MCF 10A (cell line): Measurements from ENCODE around the gene DNAI4. TPM values are rescaled to one million over a fixed set of nuclear protein-coding genes. Genes with fewer than 3 reads are reported as not detected.

Source experiments
- BruUV-seq: library from RNA; stranded (reverse); fragments of 400-500 nt; replicated peaks from 2 replicates; lab custom pipeline; 2021; lab: Mats Ljungman, UMichigan
- CTCF ChIA-PET: fragments of 300-600 bp; sonication (Branson Sonifier 250); formaldehyde crosslinking; extraction: SDS; loops from one replicate; lab custom pipeline; 2021; ENCODE audit warnings: antibody characterized with exemption, inconsistent platforms; lab: Yijun Ruan, JAX
- POLR2A ChIA-PET: fragments of 300-600, 350-650 bp; sonication (Branson Sonifier 250); formaldehyde crosslinking; extraction: SDS; loops from one replicate; lab custom pipeline; 2020; ENCODE audit warnings: antibody characterized with exemption, inconsistent platforms; lab: Yijun Ruan, JAX
- DNase-seq: peaks from one replicate; pipeline ENCODE4 v3.0.0-alpha.2; 2018; ENCODE audit not compliant: unreplicated experiment
- H3K27ac Mint-ChIP-seq: one replicate; pipeline ENCODE4 v1.8.0; 2022; ENCODE audit warnings: mild to moderate bottlenecking, low read depth, mixed read lengths; ENCODE audit not compliant: unreplicated experiment
- H3K27me3 Mint-ChIP-seq: one replicate; pipeline ENCODE4 v1.8.0; 2022; ENCODE audit warnings: mixed read lengths; ENCODE audit not compliant: insufficient read depth, unreplicated experiment
- H3K36me3 Mint-ChIP-seq: one replicate; pipeline ENCODE4 v1.8.0; 2022; ENCODE audit warnings: mild to moderate bottlenecking, moderate library complexity, mixed read lengths; ENCODE audit not compliant: insufficient read depth, unreplicated experiment
- H3K4me1 Mint-ChIP-seq: one replicate; pipeline ENCODE4 v1.8.0; 2022; ENCODE audit warnings: mixed read lengths; ENCODE audit not compliant: insufficient read depth, unreplicated experiment
- H3K4me3 Mint-ChIP-seq: one replicate; pipeline ENCODE4 v1.8.0; 2022; ENCODE audit warnings: mild to moderate bottlenecking, moderate library complexity, mixed read lengths; ENCODE audit not compliant: unreplicated experiment
- H3K9me3 Mint-ChIP-seq: one replicate; pipeline ENCODE4 v1.8.0; 2022; ENCODE audit warnings: mixed read lengths; ENCODE audit not compliant: unreplicated experiment
- CTCF ChIP-seq: fragments of 200-600 bp; IDR thresholded peaks from one replicate; pipeline ENCODE4 v1.8.0; 2022; ENCODE audit warnings: antibody characterized with exemption, mild to moderate bottlenecking; ENCODE audit not compliant: unreplicated experiment
- intact Hi-C: fragments of 100-400 bp; cut with micrococcal nuclease; formaldehyde crosslinking; loops from 2 replicates; pipeline ENCODE4 v1.14.1; 2022
- total RNA-seq: library from RNA; stranded (reverse); gene quantifications from 2 replicates; pipeline ENCODE4 v1.2.3, GENCODE V29; 2022

The DNAI4 gene
- total RNA-seq, 1 experiment from 2014 or later, result 7.2 TPM

DNA sequence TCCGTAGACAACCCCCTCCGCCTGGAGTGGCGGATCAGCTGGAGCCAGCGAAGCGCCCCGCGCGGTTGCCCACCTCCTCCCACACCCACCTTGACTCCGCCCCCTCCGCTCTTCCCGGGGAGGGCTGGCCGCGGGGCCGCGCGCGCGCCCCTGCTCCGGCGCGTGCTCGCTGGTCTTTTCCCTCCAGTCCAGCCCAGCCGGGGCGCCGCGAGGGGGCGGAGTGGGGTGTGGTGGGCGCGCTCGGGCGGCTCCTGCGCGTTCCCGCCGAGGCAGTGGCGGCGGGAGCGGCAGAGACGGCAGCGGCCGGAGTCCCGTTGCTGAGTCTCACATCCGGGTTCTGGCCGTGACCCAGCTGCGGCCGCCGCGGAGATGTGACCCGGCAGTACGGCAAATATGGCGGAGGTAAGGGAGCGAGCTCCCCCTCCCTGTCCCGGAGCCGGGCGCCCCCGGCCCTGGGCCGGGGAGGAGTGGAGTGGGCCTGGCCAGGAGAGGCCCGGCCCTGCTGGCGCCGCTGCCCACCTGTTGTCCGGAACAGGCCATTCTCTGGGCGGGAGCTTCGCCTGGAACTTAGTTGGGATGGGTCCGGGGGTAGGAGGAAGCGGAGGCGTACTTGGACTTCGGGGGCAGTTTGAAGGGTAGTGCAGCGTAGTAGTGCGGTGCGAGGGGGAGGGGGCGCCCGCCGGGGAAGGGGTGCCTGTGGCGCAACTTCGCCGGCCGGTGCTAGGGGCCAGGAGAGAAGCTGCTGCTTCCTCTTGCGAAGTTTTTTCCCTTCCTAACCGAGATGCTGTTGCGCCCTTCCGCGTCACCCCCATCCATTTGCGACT, 5.6 kb upstream of the DNAI4 start:
- Mint-ChIP-seq H3K4me1 (peaks cover 29% of the 10 kb centered on the region), H3K27ac (peak overlapping the region; percentile 99), H3K36me3 (peaks cover 11% of the 10 kb centered on the region), H3K9me3 (no peaks in the 10 kb centered on the region), H3K27me3 (no peaks in the 10 kb centered on the region), H3K4me3 (peak overlapping the region; percentile 84)
- peak; percentile 94 for DNase-seq
- CTCF ChIA-PET, result interaction anchor here (0.5 to 1.2 kb wide), 4 partner anchors 15 to 1780 kb away, joined by 3 read pairs; no protein-coding TSS in a partner anchor
- intact Hi-C loops, result loop anchor here (1.0 to 10.0 kb wide), 5 partner anchors 122 to 1505 kb away; partner anchors contain the start of genes LEPR, LEPROT and SLC35D1
- no TSS peak for BruUV-seq
- POLR2A ChIA-PET, result interaction anchor here (0.6 to 6.2 kb wide), 12 partner anchors 9 to 798 kb away, joined by 3 to 63 read pairs (median 4); partner anchors contain the start of gene SLC35D1
- TF ChIP-seq CTCF, result no peak

- ChIA-PET CTCF (interaction anchor here (1.2 kb wide), 1 partner anchor 158 kb away, joined by 3 read pairs; no protein-coding TSS in a partner anchor), POLR2A (interaction anchor here (0.7 to 6.2 kb wide), 9 partner anchors 10 to 779 kb away, joined by 3 to 63 read pairs (median 5); partner anchors contain the start of gene SLC35D1)
- no peak for DNase-seq
- Mint-ChIP-seq H3K27ac (peak overlapping the region; percentile 99), H3K4me1 (peaks cover 29% of the 10 kb centered on the region), H3K27me3 (no peaks in the 10 kb centered on the region), H3K36me3 (peaks cover 17% of the 10 kb centered on the region), H3K4me3 (peak overlapping the region; percentile 84), H3K9me3 (no peaks in the 10 kb centered on the region)
- TSS peak; percentile 22 for BruUV-seq
- intact Hi-C loops, result loop anchor here (5.0 to 10.0 kb wide), 2 partner anchors 123 to 655 kb away; partner anchors contain the start of gene SLC35D1
- TF ChIP-seq CTCF, result no peak
Measured at GRCh38 chr1:66929691-66929998, 5.0 kb upstream of the DNAI4 start.

GRCh38 chr1:66929146-66929688, 4.6 kb upstream of the DNAI4 start:
- Mint-ChIP-seq H3K4me1 (peaks cover 29% of the 10 kb centered on the region), H3K27ac (peak overlapping the region; percentile 99), H3K36me3 (peaks cover 21% of the 10 kb centered on the region), H3K27me3 (no peaks in the 10 kb centered on the region), H3K4me3 (peak overlapping the region; percentile 84), H3K9me3 (no peaks in the 10 kb centered on the region)
- POLR2A ChIA-PET, result interaction anchor here (1.4 to 6.2 kb wide), 5 partner anchors 10 to 597 kb away, joined by 3 to 63 read pairs (median 5); no protein-coding TSS in a partner anchor
- CTCF ChIA-PET, result no interaction called here
- TF ChIP-seq CTCF, result no peak
- no TSS peak for BruUV-seq
- intact Hi-C loops, result loop anchor here (5.0 to 10.0 kb wide), 2 partner anchors 123 to 654 kb away; partner anchors contain the start of gene SLC35D1
- peak; percentile 25 for DNase-seq

- Mint-ChIP-seq H3K27ac (no peak overlapping the region), H3K27me3 (no peaks in the 10 kb centered on the region), H3K4me1 (peaks cover 32% of the 10 kb centered on the region), H3K36me3 (peaks cover 21% of the 10 kb centered on the region), H3K9me3 (no peaks in the 10 kb centered on the region), H3K4me3 (no peak overlapping the region)
- TF ChIP-seq CTCF, result no peak
- ChIA-PET POLR2A (interaction anchor here (0.6 to 6.2 kb wide), 6 partner anchors 8 to 649 kb away, joined by 3 to 63 read pairs (median 4); no protein-coding TSS in a partner anchor), CTCF (no interaction called here)
- DNase-seq, result no peak
- BruUV-seq, result no TSS peak
- intact Hi-C loops, result loop anchor here (5.0 to 10.0 kb wide), 2 partner anchors 125 to 653 kb away; partner anchors contain the start of gene SLC35D1
Measured at GRCh38 chr1:66927528-66927927, 2.9 kb upstream of the DNAI4 start.
